Caco-2 (cell line): ENCODE measurements around the gene ACAA1. TPM values are rescaled to one million over a fixed set of nuclear protein-coding genes. Genes with fewer than 3 reads are reported as not detected.
"Not testable (repeated sequence)": the region's sequence is repeated elsewhere in the genome, so short reads cannot be mapped to it uniquely, and the experiment has no call there.

ENCODE experiments used
- BruUV-seq: library from RNA; stranded (reverse); fragments of 400-500 nt; replicated peaks from 2 replicates; lab custom pipeline; 2021; lab: Mats Ljungman, UMichigan
- CTCF ChIA-PET: fragments of 300-600 bp; sonication (Branson Sonifier 250); formaldehyde crosslinking; loops from one replicate; lab custom pipeline; 2022; ENCODE audit warnings: antibody characterized with exemption; lab: Charles Lee
- POLR2A ChIA-PET: fragments of 300-600 bp; sonication (Branson Sonifier 250); formaldehyde crosslinking; loops from one replicate; lab custom pipeline; 2022; ENCODE audit warnings: antibody characterized with exemption; lab: Charles Lee
- DNase-seq, 2 experiments: peaks; one replicate each; pipeline versions ENCODE4 v3.0.0 to v3.0.0-alpha.2; 2020 to 2022
- H3K27me3 ChIP-seq: replicated peaks from 2 replicates; pipeline ENCODE4 v1.6.0; 2011; ENCODE audit warnings: low read length; ENCODE audit not compliant: control insufficient read depth, insufficient read depth
- H3K36me3 ChIP-seq: 2 replicates; pipeline ENCODE4 v1.5.1; 2011; ENCODE audit warnings: low read length; ENCODE audit not compliant: control insufficient read depth, insufficient read depth
- H3K4me1 ChIP-seq: fragments of 250-450 bp; sonication (Bioruptor Pico); 2 replicates; pipeline ENCODE4 v1.5.1; 2020; ENCODE audit warnings: mild to moderate bottlenecking
- H3K4me3 ChIP-seq: 2 replicates; pipeline ENCODE4 v1.5.1; 2011; ENCODE audit warnings: low read depth, mild to moderate bottlenecking, control low read depth, low read length
- H3K9me3 ChIP-seq: fragments of 250-450 bp; sonication (Bioruptor Pico); 2 replicates; pipeline ENCODE4 v1.5.1; 2020; ENCODE audit warnings: mild to moderate bottlenecking, moderate library complexity
- H3K27ac Mint-ChIP-seq: one replicate; pipeline ENCODE4 v1.8.0; 2022; ENCODE audit warnings: mixed read lengths; ENCODE audit not compliant: unreplicated experiment
- H3K27me3 Mint-ChIP-seq: one replicate; pipeline ENCODE4 v1.8.0; 2022; ENCODE audit warnings: mixed read lengths; ENCODE audit not compliant: insufficient read depth, unreplicated experiment
- H3K36me3 Mint-ChIP-seq: one replicate; pipeline ENCODE4 v1.8.0; 2022; ENCODE audit warnings: mild to moderate bottlenecking, mixed read lengths; ENCODE audit not compliant: insufficient read depth, unreplicated experiment
- H3K4me1 Mint-ChIP-seq: one replicate; pipeline ENCODE4 v1.8.0; 2022; ENCODE audit warnings: low read depth, mixed read lengths; ENCODE audit not compliant: unreplicated experiment
- H3K4me3 Mint-ChIP-seq: one replicate; pipeline ENCODE4 v1.8.0; 2022; ENCODE audit warnings: mild to moderate bottlenecking, moderate library complexity, mixed read lengths; ENCODE audit not compliant: unreplicated experiment
- H3K9me3 Mint-ChIP-seq: one replicate; pipeline ENCODE4 v1.8.0; 2022; ENCODE audit warnings: mixed read lengths; ENCODE audit not compliant: unreplicated experiment
- CTCF ChIP-seq, 2 experiments: fragments of 200-600 bp in 1 of 2; IDR thresholded peaks; 1 replicate in 1 of 2; 2 replicates in 1 of 2; pipeline versions ENCODE4 v1.5.1 to v1.8.0; 2011 to 2022; ENCODE audit warnings: antibody characterized with exemption in 1 of 2, control low read depth in 1 of 2, inconsistent platforms in 1 of 2, low read depth in 1 of 2, low read length in 1 of 2, mild to moderate bottlenecking in 1 of 2, moderate library complexity in 1 of 2; ENCODE audit not compliant: insufficient read depth in 1 of 2, severe bottlenecking in 1 of 2, unreplicated experiment in 1 of 2
- intact Hi-C: fragments of 100-400 bp; cut with micrococcal nuclease; formaldehyde crosslinking; loops from one replicate; pipeline ENCODE4 v1.10.0; 2022; ENCODE audit not compliant: unreplicated experiment
- total RNA-seq: library from RNA; stranded (reverse); gene quantifications from 2 replicates; pipeline ENCODE4 v1.2.3, GENCODE V29; 2022

Gene ACAA1
- total RNA-seq, 1 experiment from 2014 or later, result 139 TPM

DNA sequence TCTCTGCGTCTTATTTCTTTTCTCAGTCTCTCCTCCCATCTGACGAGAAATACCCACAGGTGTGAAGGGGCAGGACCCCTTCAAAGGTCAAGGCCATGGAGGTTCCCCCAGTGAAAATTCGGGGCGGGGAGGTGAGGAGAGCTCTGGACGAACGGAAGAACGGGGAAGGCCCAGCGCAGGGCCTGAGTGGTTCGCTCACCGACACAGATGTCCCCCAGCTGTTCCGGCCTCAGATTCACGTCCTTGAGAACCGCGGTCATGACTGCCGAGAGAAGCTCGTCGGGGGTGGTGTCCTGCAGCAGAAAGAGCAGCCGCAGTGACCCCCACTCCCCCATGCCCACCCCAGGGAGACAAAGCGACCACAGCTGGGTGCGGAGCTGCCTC, 542 bp downstream of the ACAA1 start:
- peak overlapping the region; percentile 82 for H3K27ac Mint-ChIP-seq
- H3K36me3 Mint-ChIP-seq, result peaks cover 50% of the 10 kb centered on the region
- BruUV-seq, result TSS peak; percentile 36
- H3K27me3 Mint-ChIP-seq, result no peaks in the 10 kb centered on the region
- Histone ChIP-seq H3K36me3 (peaks cover 7% of the 10 kb centered on the region), H3K4me1 (peaks cover 50% of the 10 kb centered on the region), H3K4me3 (peak overlapping the region; percentile 91), H3K9me3 (no peaks in the 10 kb centered on the region), H3K27me3 (no peaks in the 10 kb centered on the region)
- peak overlapping the region; percentile 95 for H3K4me3 Mint-ChIP-seq
- DNase-seq, result no peak
- TF ChIP-seq CTCF (IDR thresholded peaks at IDR 0.05; ENCODE audit: insufficient read depth in 1 of 2, low read depth in 1 of 2, low read length in 1 of 2, severe bottlenecking in 1 of 2, unreplicated experiment in 1 of 2), result no peak
- peaks cover 30% of the 10 kb centered on the region for H3K4me1 Mint-ChIP-seq
- ChIA-PET CTCF (interaction anchor here (0.5 to 2.4 kb wide), 4 partner anchors 16 to 143 kb away, joined by 3 to 16 read pairs (median 4); partner anchors contain the start of gene OXSR1), POLR2A (interaction anchor here (0.5 to 2.7 kb wide), 5 partner anchors 20 to 132 kb away, joined by 3 to 73 read pairs (median 4); partner anchors contain the start of gene OXSR1)
- intact Hi-C loops, result loop anchor here (5.0 to 10.0 kb wide), 2 partner anchors 101 to 318 kb away; partner anchors contain the start of gene ACVR2B
- H3K9me3 Mint-ChIP-seq, result no peaks in the 10 kb centered on the region

GRCh38 chr3:38135621-38136277, 1.2 kb downstream of the ACAA1 start:
- intact Hi-C loops, result loop anchor here (5.0 to 10.0 kb wide), 2 partner anchors 102 to 319 kb away; partner anchors contain the start of gene ACVR2B
- not testable (repeated sequence) for H3K9me3 Mint-ChIP-seq, H3K36me3 ChIP-seq, BruUV-seq, DNase-seq, H3K9me3 ChIP-seq, H3K27me3 ChIP-seq, H3K27me3 Mint-ChIP-seq
- H3K4me1 Mint-ChIP-seq, result peaks cover 30% of the 10 kb centered on the region
- POLR2A ChIA-PET, result interaction anchor here (2.7 kb wide), 1 partner anchor 29 kb away, joined by 73 read pairs; the partner anchor contains the start of gene OXSR1
- peaks cover 56% of the 10 kb centered on the region for H3K4me1 ChIP-seq
- H3K27ac Mint-ChIP-seq, result peak overlapping the region; percentile 82
- peak overlapping the region; percentile 91 for H3K4me3 ChIP-seq
- H3K4me3 Mint-ChIP-seq, result peak overlapping the region; percentile 95
- CTCF ChIA-PET, result interaction anchor here (2.4 kb wide), 1 partner anchor 29 kb away, joined by 16 read pairs; the partner anchor contains the start of gene OXSR1
- peaks cover 56% of the 10 kb centered on the region for H3K36me3 Mint-ChIP-seq

DNA sequence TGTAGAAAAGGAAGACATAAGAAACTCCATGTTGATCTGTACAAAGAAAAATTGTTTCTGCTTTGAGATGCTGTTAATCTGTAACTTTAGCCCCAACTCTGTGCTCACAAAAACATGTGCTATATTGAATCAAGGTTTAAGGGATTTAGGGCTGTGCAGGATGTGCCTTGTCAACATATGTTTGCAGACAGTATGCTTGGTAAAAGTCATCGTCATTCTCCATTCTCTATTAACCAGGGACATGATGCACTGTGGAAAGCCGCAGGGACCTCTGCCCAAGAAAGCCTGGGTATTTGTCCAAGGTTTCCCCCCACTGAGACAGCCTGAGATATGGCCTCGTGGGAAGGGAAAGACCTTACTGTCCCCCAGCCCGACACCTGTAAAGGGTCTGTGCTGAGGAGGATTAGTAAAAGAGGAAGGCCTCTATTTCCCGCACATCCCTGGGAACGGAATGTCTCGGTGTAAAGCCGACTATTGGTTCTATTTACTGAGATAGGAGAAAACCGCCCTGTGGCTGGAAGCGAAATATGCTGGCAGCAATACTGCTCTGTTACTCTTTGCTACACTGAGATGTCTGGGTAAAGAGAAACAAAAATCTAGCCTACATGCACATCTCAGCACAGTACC, 2.3 kb downstream of the ACAA1 start:
- peak overlapping the region; percentile 91 for H3K4me3 ChIP-seq
- Mint-ChIP-seq H3K4me3 (peak overlapping the region; percentile 95), H3K36me3 (peaks cover 68% of the 10 kb centered on the region), H3K4me1 (peaks cover 27% of the 10 kb centered on the region), H3K27ac (peak overlapping the region; percentile 82)
- H3K9me3 Mint-ChIP-seq, CTCF ChIA-PET, H3K27me3 ChIP-seq, H3K27me3 Mint-ChIP-seq, BruUV-seq, H3K9me3 ChIP-seq: not testable (repeated sequence)
- DNase-seq, result peak in 1 of 2 experiments; percentile 38
- H3K36me3 ChIP-seq, result peaks cover 15% of the 10 kb centered on the region
- H3K4me1 ChIP-seq, result peaks cover 61% of the 10 kb centered on the region
- POLR2A ChIA-PET, result interaction anchor here (1.5 to 2.1 kb wide), 2 partner anchors 15 to 31 kb away, joined by 5 to 24 read pairs; partner anchors contain the start of gene OXSR1
- intact Hi-C loops, result loop anchor here (5.0 to 10.0 kb wide), 2 partner anchors 103 to 320 kb away; partner anchors contain the start of gene ACVR2B
